ENCODE data around the gene TSPO.

The TSPO gene

GRCh38 chr22:43174941-43175531, 23.7 kb downstream of the TSPO start:
- H3K36me3 ChIP-seq (ENCODE audit: insufficient read depth, insufficient read length, low read length): peaks cover 90% of the 10 kb centered on the region
- H3K9ac ChIP-seq (ENCODE audit: insufficient read length, low read depth): no peak overlapping the region
- no peak overlapping the region for H3K4me3 ChIP-seq (ENCODE audit: insufficient read length, low read depth)
- no peak for DNase-seq (ENCODE audit: low read depth, low spot score)
- no peaks in the 10 kb centered on the region for H3K9me3 ChIP-seq (ENCODE audit: insufficient read depth, low read length)
- H3K4me1 ChIP-seq (ENCODE audit: insufficient read depth, insufficient read length): no peaks in the 10 kb centered on the region
- no peaks in the 10 kb centered on the region for H3K27me3 ChIP-seq (ENCODE audit: insufficient read depth, insufficient read length)
- TF ChIP-seq ZNF274 (IDR thresholded peaks at IDR 0.05; ENCODE audit: low read depth, low read length): no peak
- TF ChIP-seq SUZ12 (IDR thresholded peaks at IDR 0.05; ENCODE audit: extremely low read depth, insufficient read depth, insufficient read length): no peak
- TF ChIP-seq YY1 (IDR thresholded peaks at IDR 0.05; ENCODE audit: insufficient read depth, insufficient read length): no peak

GRCh38 chr22:43176090-43176489, 24.7 kb downstream of the TSPO start:
- DNase-seq (ENCODE audit: low read depth, low spot score): no peak
- TF ChIP-seq ZNF274 (IDR thresholded peaks at IDR 0.05; ENCODE audit: low read depth, low read length) (no peak), YY1 (IDR thresholded peaks at IDR 0.05; ENCODE audit: insufficient read depth, insufficient read length) (no peak), SUZ12 (IDR thresholded peaks at IDR 0.05; ENCODE audit: extremely low read depth, insufficient read depth, insufficient read length) (no peak)
- H3K4me3 ChIP-seq (ENCODE audit: insufficient read length, low read depth): no peak overlapping the region

DNA sequence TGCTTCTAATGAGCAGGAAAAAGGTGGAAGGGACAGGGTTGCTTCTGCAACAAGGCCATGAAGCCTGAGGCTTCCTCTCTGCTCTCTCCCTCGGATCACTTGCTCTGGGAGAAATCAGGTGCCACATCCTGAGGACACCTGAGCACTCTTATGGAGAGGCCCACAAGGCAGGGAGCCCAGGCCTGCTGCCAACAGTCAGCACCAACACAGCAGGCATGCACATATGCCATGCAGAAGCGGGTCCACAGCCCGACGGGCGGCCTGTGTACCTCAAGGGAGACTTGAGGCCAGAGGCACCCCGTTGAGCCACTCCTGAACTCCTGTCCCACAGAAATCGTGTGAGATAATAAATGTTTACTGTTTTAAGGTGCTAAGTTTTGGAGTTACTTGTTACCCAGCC, 26.1 kb downstream of the TSPO start:
- no peaks in the 10 kb centered on the region for H3K4me1 ChIP-seq (ENCODE audit: insufficient read depth, insufficient read length)
- H3K27me3 ChIP-seq (ENCODE audit: insufficient read depth, insufficient read length): no peaks in the 10 kb centered on the region
- no peak for TF ChIP-seq YY1 (IDR thresholded peaks at IDR 0.05; ENCODE audit: insufficient read depth, insufficient read length)
- TF ChIP-seq ZNF274 (IDR thresholded peaks at IDR 0.05; ENCODE audit: low read depth, low read length): no peak
- no peak for TF ChIP-seq SUZ12 (IDR thresholded peaks at IDR 0.05; ENCODE audit: extremely low read depth, insufficient read depth, insufficient read length)
- H3K36me3 ChIP-seq (ENCODE audit: insufficient read depth, insufficient read length, low read length): peaks cover 90% of the 10 kb centered on the region
- no peaks in the 10 kb centered on the region for H3K9me3 ChIP-seq (ENCODE audit: insufficient read depth, low read length)
- no peak overlapping the region for H3K9ac ChIP-seq (ENCODE audit: insufficient read length, low read depth)
- DNase-seq (ENCODE audit: low read depth, low spot score): no peak
- no peak overlapping the region for H3K4me3 ChIP-seq (ENCODE audit: insufficient read length, low read depth)

More at GRCh38 chr22:43176090-43176489, 24.7 kb downstream of the TSPO start:
- Histone ChIP-seq H3K9ac (ENCODE audit: insufficient read length, low read depth) (no peak overlapping the region), H3K36me3 (ENCODE audit: insufficient read depth, insufficient read length, low read length) (peaks cover 90% of the 10 kb centered on the region), H3K9me3 (ENCODE audit: insufficient read depth, low read length) (no peaks in the 10 kb centered on the region), H3K27me3 (ENCODE audit: insufficient read depth, insufficient read length) (no peaks in the 10 kb centered on the region), H3K4me1 (ENCODE audit: insufficient read depth, insufficient read length) (no peaks in the 10 kb centered on the region)

DNA sequence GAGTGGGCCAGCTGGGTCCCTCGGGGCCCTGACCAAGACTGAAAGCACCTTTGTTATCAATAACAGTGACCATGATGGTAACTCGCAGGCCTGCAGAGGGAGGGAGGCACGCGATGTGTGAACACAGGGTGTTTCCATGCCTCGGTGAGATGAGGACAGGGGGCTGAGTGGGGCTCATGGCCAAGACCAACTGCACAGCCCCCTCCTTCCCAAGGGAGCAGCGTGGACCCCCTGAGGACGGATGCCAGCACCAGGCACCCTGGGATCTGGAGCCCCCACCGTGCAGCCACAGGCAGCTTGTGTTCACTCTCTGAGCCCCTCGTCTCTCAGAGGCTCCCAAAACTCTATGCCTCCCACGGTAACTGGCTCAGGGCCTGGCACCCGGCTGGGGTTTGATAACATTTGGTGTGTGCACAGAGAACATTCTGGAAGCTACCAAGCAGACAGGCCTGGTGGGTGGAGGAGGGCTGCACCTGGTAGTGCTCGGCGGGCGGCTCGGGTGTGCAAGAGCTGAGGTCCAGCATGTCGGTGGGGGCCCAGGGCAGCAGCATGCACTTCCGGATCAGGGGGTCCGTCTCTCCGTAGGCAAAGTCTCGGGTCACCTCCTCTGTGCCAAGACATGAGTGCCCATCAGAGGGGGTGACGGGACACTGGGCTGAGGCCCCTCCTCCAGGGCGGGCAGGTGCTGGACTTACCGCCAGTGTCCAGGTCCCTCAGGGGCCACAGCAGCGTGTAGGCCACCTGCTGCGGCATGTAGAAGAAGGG, 28.0 kb downstream of the TSPO start:
- H3K27me3 ChIP-seq (ENCODE audit: insufficient read depth, insufficient read length): no peaks in the 10 kb centered on the region
- no peaks in the 10 kb centered on the region for H3K4me1 ChIP-seq (ENCODE audit: insufficient read depth, insufficient read length)
- DNase-seq (ENCODE audit: low read depth, low spot score): no peak
- H3K36me3 ChIP-seq (ENCODE audit: insufficient read depth, insufficient read length, low read length): peaks cover 84% of the 10 kb centered on the region
- TF ChIP-seq ZNF274 (IDR thresholded peaks at IDR 0.05; ENCODE audit: low read depth, low read length) (no peak), SUZ12 (IDR thresholded peaks at IDR 0.05; ENCODE audit: extremely low read depth, insufficient read depth, insufficient read length) (no peak)
- H3K4me3 ChIP-seq (ENCODE audit: insufficient read length, low read depth): no peak overlapping the region
- no peak overlapping the region for H3K9ac ChIP-seq (ENCODE audit: insufficient read length, low read depth)
- H3K9me3 ChIP-seq (ENCODE audit: insufficient read depth, low read length): no peaks in the 10 kb centered on the region

DNA sequence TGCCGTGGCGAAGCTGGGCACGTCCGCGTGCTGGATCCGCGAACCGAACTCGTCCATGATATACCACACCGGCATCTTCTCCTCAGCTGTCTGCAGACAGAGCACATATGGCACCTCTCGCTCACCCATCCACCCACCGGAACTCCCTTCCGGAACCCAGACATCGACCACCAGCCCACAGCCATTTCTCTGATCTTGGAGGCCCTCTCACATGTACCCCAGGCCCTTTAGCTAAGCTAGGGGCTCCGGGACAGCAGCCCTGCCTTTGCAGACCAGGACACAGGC, 28.5 kb downstream of the TSPO start:
- H3K4me1 ChIP-seq (ENCODE audit: insufficient read depth, insufficient read length): no peaks in the 10 kb centered on the region
- TF ChIP-seq SUZ12 (IDR thresholded peaks at IDR 0.05; ENCODE audit: extremely low read depth, insufficient read depth, insufficient read length): no peak
- no peak for TF ChIP-seq YY1 (IDR thresholded peaks at IDR 0.05; ENCODE audit: insufficient read depth, insufficient read length)
- TF ChIP-seq ZNF274 (IDR thresholded peaks at IDR 0.05; ENCODE audit: low read depth, low read length): no peak
- peaks cover 83% of the 10 kb centered on the region for H3K36me3 ChIP-seq (ENCODE audit: insufficient read depth, insufficient read length, low read length)
- H3K9ac ChIP-seq (ENCODE audit: insufficient read length, low read depth): no peak overlapping the region
- no peaks in the 10 kb centered on the region for H3K9me3 ChIP-seq (ENCODE audit: insufficient read depth, low read length)
- DNase-seq (ENCODE audit: low read depth, low spot score): no peak
- H3K4me3 ChIP-seq (ENCODE audit: insufficient read length, low read depth): no peak overlapping the region
- H3K27me3 ChIP-seq (ENCODE audit: insufficient read depth, insufficient read length): no peaks in the 10 kb centered on the region

DNA sequence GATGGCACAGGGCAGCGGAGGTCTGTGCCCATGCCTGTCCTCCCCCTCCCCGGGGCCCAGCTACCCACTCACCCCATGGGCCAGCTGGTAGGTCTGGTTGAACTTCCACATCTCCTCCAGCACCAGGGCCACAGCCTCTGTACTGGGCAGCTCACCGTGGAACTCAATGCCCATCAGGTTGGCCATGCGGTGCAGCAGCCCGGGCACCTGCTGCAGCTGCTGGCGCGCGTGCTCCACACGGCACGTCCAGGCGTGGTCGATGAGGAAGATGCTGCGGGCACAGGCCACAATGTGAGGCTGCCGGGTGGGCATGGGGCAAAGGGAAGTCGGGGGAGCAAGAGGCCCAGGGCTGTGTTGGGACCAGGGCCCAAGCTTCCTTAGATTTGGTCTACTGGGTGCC, 29.3 kb downstream of the TSPO start:
- peaks cover 77% of the 10 kb centered on the region for H3K36me3 ChIP-seq (ENCODE audit: insufficient read depth, insufficient read length, low read length)

GRCh38 chr22:43181321-43182076, 30.1 kb downstream of the TSPO start:
- no peak overlapping the region for H3K9ac ChIP-seq (ENCODE audit: insufficient read length, low read depth)
- H3K27me3 ChIP-seq (ENCODE audit: insufficient read depth, insufficient read length): no peaks in the 10 kb centered on the region
- no peaks in the 10 kb centered on the region for H3K9me3 ChIP-seq (ENCODE audit: insufficient read depth, low read length)
- TF ChIP-seq SUZ12 (IDR thresholded peaks at IDR 0.05; ENCODE audit: extremely low read depth, insufficient read depth, insufficient read length): no peak
- no peak for TF ChIP-seq YY1 (IDR thresholded peaks at IDR 0.05; ENCODE audit: insufficient read depth, insufficient read length)
- TF ChIP-seq ZNF274 (IDR thresholded peaks at IDR 0.05; ENCODE audit: low read depth, low read length): no peak
- no peak overlapping the region for H3K4me3 ChIP-seq (ENCODE audit: insufficient read length, low read depth)
- peaks cover 6% of the 10 kb centered on the region for H3K4me1 ChIP-seq (ENCODE audit: insufficient read depth, insufficient read length)
- DNase-seq (ENCODE audit: low read depth, low spot score): no peak
- H3K36me3 ChIP-seq (ENCODE audit: insufficient read depth, insufficient read length, low read length): peaks cover 73% of the 10 kb centered on the region

More for the DNA sequence above, 29.3 kb downstream of the TSPO start:
- no peak for DNase-seq (ENCODE audit: low read depth, low spot score)
- Histone ChIP-seq H3K4me1 (ENCODE audit: insufficient read depth, insufficient read length) (peaks cover 5% of the 10 kb centered on the region), H3K27me3 (ENCODE audit: insufficient read depth, insufficient read length) (no peaks in the 10 kb centered on the region), H3K4me3 (ENCODE audit: insufficient read length, low read depth) (no peak overlapping the region), H3K9me3 (ENCODE audit: insufficient read depth, low read length) (no peaks in the 10 kb centered on the region), H3K9ac (ENCODE audit: insufficient read length, low read depth) (no peak overlapping the region)
- no peak for TF ChIP-seq YY1 (IDR thresholded peaks at IDR 0.05; ENCODE audit: insufficient read depth, insufficient read length)
- TF ChIP-seq ZNF274 (IDR thresholded peaks at IDR 0.05; ENCODE audit: low read depth, low read length): no peak
- TF ChIP-seq SUZ12 (IDR thresholded peaks at IDR 0.05; ENCODE audit: extremely low read depth, insufficient read depth, insufficient read length): no peak

All from NT2/D1 (cell line).